Hippocampal formation (tissue), 2 donors: ENCODE measurements around the gene GALNTL6.
"Not testable (repeated sequence)": the region's sequence is repeated elsewhere in the genome, so short reads cannot be mapped to it uniquely, and the experiment has no call there.

Source experiments
- DNase-seq, 2 donors: peaks; one replicate each; lab custom pipeline; 2025; lab: John Stamatoyannopoulos, UW

GALNTL6 gene

DNA sequence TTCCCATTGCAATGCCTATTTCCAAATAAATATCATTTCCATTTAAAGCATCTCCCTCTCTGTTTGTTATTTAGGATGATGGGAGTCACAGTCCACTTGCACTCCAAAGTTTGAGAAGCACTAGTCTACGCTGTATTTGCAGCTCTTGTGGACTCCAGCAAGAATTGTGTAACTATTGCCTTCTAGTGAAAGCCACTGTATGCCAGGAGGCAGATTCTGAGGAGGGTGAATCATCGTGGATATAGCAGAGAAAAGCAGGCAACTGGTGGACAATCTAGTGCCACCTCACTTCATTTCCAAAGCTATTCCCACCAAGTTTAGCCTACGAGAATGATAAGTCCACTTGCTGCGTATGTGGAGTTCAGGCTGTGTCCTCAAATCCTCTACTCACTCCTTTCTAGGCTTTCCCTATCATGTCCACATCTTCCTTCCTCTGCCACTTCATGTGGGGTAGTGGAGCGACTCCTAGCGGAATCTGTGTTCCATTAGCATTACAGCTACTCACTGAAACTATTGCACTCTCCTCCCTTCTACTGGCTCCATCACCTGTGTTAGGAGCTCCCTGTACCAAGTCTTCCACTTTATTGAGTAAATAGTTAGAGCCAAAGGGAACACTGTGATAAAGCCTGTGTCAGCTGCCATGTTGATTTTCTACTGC, 853.6 kb downstream of the GALNTL6 start:
- DNase-seq: no peak

DNA sequence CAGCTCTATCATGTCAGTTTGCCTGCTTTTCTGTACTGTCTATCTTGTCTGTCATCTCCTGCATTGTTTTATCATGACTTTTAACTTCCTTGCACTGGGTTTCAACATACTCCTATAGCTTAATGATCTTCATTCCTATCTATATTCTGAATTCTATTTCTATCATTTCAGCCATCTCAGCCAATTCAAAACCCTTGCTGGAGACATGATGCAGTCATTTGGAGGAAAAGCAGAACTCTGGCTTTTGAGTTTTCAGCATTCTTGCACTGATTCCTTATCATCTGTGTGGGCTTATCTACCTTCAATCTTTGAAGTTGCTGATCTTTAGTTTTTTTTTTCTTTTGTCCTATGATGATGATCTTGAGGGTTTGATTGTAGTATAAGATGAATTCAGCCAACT, 861.6 kb downstream of the GALNTL6 start:
- no peak for DNase-seq

GRCh38 chr4:172675232-172675631, 862.0 kb downstream of the GALNTL6 start:
- no peak for DNase-seq

GRCh38 chr4:172680691-172681090, 867.5 kb downstream of the GALNTL6 start:
- DNase-seq: no peak

DNA sequence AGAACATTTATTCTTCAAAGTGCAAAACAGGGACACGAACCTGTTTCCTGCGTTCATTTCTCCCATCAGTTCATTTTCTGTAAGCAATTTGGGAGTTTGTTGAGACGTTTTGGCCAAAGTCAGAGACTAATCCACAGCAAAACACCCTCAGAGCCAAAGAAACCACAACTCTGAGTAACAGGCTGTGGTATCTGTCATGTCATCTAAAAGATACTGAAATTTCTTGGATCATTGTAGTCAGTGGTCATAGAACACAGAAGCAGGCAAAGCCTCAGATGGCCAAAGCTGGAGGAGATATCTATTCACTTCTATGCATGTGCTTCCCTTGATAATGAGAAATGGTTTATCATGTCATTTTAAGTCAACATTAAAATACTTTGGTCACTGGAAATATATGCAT, 869.8 kb downstream of the GALNTL6 start:
- no peak for DNase-seq

GRCh38 chr4:172686021-172686420, 872.8 kb downstream of the GALNTL6 start:
- DNase-seq: no peak

- DNase-seq: no peak
These were observed 875.3 kb downstream of the GALNTL6 start for GRCh38 chr4:172688534-172688933.

GRCh38 chr4:172691552-172691951, 878.3 kb downstream of the GALNTL6 start:
- DNase-seq: no peak

DNA sequence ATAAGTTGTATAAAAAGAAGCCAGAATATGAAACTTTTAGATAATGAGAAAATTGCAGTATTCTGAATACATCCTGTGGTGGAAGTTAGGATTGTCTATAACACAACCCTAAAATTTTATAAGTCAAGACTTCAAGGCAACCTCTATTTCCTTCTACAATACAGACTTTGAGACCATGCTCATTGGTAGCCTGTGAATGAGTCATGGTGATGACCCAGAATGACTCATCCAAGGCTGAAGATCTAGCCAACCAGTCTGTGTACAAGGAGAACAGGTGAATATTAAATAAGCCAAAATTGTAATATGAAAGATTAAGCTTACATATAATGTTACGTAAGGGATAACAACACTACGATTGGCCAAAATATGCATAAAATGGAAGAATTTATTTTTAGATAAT, 879.5 kb downstream of the GALNTL6 start:
- DNase-seq: no peak

DNA sequence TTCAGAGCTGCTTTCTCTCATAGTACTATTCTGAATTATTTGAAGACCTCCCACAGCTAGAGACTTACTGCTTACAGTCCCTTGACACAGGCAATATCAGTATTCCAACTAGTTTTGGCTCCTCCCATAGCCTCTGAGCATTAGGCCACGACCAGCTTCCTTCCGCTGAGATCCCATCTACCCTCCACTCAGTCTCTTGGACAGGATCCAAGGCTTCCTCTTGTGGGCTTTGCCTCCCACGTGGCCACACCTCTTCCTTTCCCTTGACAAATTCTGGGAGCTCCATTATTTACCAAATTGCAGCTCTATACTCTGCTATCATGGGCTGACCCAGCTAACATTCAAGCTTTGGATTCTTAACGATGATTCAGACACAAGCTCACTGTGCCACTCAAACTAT, 885.1 kb downstream of the GALNTL6 start:
- DNase-seq: no peak

GRCh38 chr4:172705565-172705964, 892.4 kb downstream of the GALNTL6 start:
- DNase-seq: no peak

GRCh38 chr4:172706000-172706399, 892.8 kb downstream of the GALNTL6 start:
- DNase-seq: no peak

DNA sequence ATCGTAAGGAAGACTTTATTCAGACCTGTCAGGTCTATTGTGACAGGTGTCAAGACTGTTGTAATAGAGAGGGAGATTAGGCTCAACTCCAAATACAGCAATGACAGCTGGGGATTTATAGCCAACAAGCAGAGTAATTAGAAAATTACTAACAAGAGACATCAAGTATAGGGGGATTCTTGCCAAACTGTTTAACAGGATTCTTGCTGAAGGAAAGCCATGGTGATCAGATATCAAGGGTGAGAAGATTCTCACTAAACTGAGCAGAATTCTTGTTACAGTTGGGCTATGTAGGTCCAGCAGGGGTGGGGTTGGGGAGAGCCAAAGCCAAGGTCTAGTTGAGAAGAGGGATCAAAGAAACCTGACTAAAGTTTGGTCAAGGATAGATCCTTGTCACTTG, 894.4 kb downstream of the GALNTL6 start:
- no peak for DNase-seq

- no peak for DNase-seq
These were observed 895.0 kb downstream of the GALNTL6 start for GRCh38 chr4:172708184-172708583.

- DNase-seq: no peak
These were observed 896.2 kb downstream of the GALNTL6 start for GRCh38 chr4:172709376-172709775.

GRCh38 chr4:172716291-172716690, 903.1 kb downstream of the GALNTL6 start:
- DNase-seq: no peak

DNA sequence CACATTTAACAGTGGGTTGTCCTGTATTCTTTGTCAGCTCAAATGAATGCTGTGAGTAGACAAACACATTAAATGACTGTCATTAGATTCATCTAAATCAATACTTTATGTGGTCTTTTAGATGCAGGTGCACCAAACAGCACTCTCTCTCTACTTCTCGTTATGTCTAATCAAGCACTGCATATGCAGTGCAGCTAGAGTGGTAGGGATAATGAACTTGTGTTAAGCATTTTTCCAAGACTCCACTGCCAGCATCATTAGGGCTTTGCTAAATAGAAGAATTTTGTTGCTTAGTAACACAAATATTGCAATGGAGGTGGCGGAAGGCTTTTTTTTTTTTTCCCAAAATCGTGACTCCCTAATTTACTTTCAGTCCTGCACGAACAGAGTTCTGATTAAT, 908.5 kb downstream of the GALNTL6 start:
- no peak for DNase-seq

DNA sequence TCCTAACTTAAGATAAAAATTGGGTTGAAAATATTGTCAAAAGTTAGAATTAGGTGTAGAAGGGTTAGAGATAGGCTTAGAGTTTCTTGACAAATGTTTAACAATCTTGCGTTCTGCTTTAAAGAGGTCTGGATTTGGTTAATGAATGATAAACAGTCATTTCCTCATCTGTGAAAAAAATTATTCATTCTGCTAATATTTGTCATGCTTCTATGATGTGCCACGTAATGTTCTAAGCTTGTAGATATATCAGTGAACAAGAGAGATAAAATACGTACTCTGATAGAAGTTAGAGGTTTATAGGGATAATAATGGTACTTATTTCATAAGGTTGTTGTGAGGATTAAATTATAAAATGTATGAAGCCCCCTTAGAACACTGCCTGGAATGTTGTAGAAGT, 912.4 kb downstream of the GALNTL6 start:
- DNase-seq: no peak

DNA sequence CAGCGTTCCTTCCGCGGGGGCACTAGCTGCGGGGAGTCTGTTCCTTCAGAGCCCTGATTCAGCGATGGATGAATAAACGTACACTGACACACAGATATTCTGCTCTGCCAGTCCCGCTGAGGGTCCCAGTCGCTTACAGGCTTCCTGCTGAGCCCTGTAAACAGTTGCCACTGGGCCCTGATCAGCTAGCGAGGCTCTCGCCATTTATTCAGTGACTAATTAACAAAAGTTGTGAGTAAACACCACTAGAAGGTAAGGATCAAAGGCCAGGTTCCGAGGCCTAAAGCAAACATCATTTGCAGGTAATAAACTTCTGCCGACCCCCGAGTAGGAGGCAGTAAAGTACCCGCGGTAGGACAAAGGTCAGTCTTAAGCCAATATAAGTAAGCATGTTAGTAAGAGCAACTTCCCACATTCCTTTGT, 912.8 kb downstream of the GALNTL6 start:
- DNase-seq: no peak

GRCh38 chr4:172727631-172728030, 914.4 kb downstream of the GALNTL6 start:
- DNase-seq: no peak

DNA sequence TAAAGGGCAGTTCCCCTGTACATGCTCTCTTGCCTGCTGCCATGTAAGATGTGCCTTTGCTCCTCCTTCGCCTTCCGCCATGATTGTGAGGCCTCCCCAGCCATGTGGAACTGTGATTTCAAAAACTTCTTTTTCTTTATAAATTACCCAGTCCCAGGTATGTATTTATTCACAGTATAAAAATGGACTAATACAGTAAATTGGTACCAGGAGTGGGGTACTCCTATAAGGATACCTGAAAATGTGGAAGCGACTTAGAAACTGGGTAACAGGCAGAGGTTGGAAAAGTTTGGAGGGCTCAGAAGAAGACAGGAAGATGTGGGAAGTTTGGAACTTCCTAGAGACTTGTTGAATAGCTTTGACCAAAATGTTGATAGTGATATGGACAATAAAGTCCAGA, 920.4 kb downstream of the GALNTL6 start:
- not testable (repeated sequence) for DNase-seq

- no peak for DNase-seq
These were observed 921.4 kb downstream of the GALNTL6 start for GRCh38 chr4:172734555-172734954.

DNA sequence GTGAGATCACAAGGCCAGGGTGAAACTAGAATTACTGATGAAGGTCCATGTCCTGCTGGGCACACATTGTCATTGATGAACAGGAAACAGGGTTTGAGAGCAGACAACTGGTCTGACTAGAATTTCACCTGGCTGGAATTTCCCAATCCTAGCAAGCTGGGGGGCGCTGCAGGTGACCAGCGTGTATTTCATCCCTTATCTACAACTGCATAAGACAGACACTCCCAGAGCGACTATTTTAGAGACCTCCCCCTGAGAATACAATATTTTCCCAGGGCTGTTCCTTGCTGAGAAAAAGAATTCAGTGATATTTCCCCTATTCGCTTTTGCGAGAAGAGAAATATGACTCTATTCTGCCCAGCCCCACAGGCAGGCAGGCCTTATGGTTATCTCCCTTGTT, 922.8 kb downstream of the GALNTL6 start:
- no peak for DNase-seq

DNA sequence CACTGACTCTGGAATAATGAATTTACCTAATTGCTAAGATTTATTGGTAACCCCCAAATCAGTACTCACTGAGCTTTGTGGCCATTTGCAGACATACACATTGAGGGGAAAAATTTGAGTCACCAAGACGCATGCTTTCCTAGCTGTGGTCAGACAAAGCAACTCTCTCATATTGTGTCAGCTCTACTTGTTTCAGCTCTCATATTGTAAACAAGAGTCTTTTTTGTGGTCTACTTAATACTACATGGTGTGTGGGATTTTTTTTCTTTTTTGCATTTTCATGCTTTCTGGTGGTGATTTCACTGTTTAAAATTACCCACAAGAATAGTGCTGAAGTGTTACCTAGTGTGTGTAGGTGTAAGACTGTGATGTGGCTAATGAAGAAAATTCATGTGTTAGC, 927.2 kb downstream of the GALNTL6 start:
- no peak for DNase-seq
